NCI-H2081 treated with DMSO at 0.1 percent for 48 hours (cell line): ENCODE data around the gene INMT.

Source experiments
- DNase-seq: peaks from one replicate; lab custom pipeline; 2025; lab: John Stamatoyannopoulos, UW

INMT gene

GRCh38 chr7:30752979-30753378, 1.0 kb downstream of the INMT start:
- DNase-seq, result no peak

DNA sequence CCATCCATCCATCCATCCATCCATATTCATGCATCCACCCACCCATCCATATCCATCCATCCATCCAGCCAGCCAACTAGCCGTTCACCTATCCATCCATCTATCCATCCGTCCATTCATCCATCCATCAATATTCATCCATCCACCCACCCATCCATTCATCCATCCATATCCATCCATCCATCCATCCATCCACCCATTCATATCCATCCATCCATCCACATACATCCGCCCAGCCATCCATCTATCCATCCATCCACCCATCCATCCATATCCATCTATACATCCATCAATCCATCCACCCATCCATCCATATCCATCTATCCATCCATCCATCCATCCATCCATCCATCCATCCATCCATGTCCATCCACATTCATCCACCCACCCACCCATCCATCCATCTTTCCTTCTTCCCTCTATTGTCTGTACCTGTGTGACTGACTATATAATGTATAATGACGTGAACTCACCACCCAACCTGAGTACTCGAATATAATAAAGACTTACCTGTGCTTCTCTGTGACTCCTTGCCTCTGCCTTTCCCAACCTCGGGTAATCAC, 2.5 kb downstream of the INMT start:
- DNase-seq, result no peak

DNA sequence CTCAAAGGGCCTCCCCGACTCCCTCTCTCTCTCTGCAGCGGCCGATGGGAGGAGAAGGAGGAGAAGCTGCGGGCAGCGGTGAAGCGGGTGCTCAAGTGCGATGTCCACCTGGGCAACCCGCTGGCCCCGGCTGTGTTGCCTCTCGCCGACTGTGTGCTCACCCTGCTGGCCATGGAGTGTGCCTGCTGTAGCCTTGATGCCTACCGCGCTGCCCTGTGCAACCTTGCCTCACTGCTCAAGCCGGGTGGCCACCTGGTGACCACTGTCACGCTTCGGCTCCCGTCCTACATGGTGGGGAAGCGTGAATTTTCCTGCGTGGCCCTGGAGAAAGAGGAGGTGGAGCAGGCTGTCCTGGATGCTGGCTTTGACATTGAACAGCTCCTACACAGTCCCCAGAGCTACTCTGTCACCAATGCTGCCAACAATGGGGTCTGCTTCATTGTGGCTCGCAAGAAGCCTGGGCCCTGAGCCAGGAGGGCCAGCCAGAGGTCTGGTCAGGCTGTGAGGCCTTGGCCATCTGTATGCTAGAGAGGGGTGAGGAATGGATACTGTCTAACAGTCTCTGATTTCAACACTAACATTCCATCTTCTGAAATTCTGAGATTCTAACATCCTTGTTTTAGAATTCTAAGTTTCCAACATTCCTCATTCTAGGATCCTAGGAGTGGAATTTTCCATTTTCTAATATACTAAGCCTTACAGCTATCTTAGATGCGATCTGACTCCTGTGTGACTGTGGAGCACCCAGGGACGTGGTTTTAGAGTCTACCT, 3.6 kb downstream of the INMT start:
- no peak for DNase-seq

GRCh38 chr7:30757342-30757692, 5.4 kb downstream of the INMT start:
- DNase-seq, result no peak

GRCh38 chr7:30760514-30761213, 8.7 kb downstream of the INMT start:
- DNase-seq, result no peak

- no peak for DNase-seq
Measured at GRCh38 chr7:30761214-30762156, 9.6 kb downstream of the INMT start.

DNA sequence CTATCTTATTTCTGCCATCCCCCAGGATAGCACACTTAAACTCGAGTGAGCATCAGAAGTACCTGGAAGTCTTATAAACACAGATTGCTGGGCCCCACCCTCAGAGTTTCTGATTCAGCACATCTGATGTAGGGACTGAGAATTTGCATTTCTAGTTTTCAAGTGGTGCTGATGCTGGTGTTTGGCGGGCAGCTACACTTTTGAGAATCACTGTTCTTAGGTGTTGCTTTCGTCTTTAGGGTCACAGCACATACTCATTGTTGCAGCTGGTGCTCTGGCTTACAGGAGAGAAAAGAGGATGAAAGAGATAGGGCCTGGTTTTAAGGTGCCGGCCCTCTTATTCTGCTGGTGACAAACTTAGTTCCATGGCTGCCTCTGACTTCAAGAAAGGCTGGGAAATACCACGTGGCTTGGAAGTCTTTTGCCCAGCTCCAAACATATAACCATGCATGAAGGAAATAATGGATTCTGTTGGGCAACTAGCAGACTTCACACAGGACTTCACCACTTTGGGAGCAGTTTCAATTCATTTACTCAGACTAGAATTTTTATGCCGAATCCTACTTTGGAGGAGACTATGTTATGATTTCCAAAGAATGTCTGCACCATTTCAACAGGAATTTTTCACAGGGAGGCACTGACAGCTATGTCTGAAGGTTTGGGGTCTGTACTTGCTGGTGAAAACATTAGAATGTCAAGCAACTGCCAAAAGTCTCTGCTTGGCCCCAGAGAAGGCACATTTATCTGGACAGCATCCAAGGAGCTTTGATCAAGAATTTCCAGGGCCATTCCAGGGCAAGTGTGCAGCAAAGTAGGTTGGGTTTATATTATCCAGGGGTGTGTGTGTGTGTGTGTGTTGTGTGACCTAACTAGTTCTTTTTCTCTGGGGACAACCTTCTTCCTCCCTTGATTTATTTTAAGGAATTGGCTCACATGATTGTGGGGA, 12.4 kb downstream of the INMT start:
- no peak for DNase-seq

DNA sequence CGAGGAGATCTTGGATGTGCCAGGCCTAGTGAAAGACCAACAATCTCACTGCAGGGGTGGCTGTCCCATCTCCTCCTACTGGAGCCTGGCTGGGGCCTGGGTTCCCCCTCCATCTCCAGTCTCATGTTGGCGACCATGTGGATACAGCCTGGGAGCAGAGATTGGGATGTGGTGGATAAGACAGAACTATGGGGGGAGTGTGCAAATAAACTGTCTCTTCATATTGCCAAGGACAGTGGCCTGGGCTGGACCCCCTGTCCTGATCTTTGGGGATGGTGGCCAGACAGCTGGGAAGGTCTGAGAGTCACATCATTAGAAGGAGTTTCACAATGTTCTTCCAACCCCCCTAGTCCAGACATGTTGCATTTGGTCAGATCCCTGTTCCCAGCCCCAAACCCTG, 13.5 kb downstream of the INMT start:
- no peak for DNase-seq

DNA sequence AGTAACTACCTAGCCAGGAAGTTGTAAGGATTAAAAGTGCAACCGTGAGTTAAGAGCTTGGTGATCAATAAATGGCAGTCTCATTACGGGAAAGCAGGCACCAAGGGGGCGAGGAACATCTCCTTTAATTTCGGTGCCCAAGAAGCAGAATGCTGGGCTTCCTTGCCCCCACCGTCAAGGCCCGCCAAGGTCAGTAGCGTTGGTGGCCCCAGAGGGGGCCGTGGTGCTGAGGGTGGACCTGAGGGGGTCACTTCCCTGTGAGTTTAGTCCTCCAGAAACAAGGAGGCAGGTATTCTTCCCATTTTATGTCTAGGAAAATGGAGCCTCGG, 18.9 kb downstream of the INMT start:
- DNase-seq, result no peak

DNA sequence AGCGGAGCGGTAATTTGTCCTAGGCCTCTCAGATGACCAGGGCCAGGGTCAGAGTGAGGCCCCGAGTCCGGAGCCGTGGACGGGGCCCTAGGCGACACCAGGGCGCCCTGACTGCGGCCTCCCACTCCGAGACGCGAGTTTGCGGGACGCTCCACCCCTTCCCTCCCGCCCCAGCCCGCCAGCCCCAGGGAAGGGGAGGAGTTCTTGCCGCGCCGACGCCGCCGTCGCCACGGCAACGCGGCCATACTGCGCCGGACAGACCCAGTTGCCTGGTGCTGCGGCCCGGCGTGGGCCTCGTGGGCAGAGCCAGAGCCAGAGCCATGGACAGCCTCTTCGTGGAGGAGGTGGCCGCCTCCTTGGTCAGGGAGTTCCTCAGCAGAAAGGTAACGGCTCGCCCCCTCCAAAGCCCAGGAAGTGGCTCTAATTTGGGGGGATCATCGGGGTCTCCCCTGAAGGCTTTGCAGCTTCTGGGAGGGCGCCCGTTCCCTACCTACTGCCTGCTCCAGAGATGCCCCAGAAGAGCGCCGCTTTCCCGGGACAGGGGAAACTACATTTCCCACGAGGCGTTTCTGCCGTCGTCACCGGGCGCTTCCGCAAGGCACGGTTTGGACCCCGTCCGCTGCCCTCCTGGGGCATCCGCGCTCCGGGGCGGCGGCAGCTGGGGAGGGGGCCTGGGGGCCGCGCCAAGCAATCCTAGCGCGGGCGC, 19.4 kb downstream of the INMT start, which contains the start of gene MINDY4:
Gene MINDY4, plus strand, starts transcription at position 244 of the 706 bp plus-strand sequence. Its CDS starts 77 bp downstream, at position 321.
- peak; percentile 36 for DNase-seq

DNA sequence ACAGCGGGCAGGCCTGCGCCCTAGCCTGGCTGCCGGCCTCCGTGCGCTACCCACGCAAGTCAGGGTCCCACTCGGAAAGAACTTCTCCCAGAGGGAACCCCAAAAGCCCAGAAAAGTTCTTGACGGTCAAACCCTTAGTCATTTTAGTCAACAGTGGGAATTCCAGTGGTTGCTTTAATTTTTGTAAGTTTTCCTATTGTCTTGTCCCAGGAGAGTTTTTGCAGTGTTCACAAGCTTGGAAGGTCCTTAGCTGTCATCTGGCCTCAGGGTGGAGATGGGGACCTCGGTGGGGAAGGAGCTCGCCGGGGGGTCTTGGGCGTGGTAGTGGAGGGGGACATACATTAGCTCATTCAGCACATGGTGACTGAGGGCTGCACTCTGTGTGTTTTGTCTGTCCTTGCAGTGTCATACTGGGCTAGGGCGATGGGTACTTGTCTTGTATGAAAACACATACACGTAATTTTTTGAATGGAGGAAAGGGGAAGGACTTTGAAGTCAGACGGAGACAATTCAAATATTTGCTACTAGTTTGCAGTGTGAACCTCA, 20.0 kb downstream of the INMT start:
- no peak for DNase-seq

- DNase-seq, result no peak
Measured at GRCh38 chr7:30772984-30773383, 21.0 kb downstream of the INMT start.

DNA sequence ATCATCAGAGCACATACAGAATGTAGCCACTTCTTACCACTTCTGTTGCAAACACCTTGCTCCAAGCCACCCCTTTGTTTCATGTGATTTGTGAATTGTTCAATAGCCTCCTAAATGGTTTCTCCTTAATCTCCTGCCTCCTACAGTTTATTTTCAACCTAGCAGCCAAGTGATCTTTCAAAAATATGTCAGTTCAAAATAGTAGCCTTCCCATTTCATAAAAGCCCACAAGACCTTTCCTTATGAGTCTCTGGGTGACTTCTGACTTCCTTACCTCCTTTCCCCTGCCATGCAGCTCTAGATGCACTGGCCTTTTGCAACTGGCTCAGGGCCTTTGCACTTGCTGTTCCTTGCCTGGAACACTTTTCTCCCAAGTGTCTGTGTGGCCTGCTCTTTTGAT, 24.1 kb downstream of the INMT start:
- DNase-seq, result no peak

DNA sequence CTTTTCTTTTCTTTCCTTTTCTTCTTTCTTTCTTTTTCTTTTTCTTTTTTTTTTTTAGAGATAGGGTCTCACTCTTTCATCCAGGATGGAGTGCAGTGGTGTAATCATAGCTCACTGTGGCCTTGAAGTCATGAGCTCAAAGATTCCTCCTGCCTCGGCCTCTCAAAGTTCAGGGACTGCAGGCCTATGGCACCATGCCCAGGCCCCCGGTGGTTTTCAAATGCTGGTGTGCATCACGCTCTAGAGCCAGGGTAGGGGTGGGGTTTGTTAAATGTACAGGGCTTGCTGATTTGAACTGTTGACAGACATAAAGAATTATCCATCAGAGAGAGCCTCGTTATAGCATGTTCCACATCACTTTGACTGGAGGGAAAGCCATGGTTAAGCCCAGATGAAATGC, 25.0 kb downstream of the INMT start:
- DNase-seq, result no peak

DNA sequence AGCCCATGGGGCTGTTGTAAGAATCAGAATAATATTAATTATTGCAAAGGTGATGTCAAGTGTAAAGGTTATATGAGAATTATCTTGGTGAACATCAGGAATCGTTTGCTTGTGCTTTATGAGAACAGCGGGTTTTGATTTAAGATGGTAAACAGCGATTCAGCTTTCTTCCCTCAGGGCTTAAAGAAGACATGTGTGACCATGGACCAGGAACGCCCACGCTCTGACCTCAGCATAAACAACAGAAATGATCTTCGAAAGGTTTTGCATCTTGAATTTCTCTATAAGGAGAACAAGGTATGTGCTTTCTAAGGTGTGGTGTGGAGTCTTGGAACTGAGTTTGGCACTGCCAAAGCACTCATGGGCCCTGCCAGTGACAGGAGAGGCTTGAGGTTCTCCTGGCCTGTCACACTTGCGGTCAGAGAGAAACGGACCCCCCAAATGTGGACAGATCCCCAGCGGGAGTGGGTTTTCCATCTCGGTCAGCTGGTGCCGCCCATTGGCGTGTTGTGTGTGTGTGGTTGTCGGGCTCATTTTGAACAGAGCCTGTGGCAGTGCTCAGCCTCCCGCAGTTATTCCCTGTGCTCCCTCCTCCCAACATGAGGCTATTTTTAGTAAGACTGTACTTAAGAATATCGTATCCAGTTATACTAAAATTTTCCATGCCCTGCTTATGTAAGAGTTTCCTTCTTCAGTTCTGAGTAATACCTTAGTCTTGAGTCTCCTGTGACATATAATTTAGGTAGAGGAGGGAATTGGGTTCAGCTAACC, 26.5 kb downstream of the INMT start:
- no peak for DNase-seq

DNA sequence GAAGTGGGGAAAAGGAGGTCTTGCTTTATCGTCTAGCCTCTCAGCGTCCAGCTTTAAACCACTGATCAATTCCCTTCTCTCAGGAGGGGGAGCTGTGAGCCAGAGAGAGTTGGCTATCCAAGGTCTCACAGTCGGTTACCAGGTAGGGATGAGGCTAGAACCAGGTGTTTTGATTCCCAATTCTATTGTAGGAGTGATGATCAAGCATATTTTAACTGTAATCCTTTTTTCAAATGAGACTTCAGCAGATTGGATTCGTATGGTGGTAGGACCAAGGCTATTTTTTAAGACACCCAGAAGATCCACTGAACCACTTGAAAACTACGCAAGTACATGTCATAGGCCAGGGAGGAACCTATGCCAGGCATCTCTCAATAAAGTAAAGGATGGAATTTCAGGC, 27.6 kb downstream of the INMT start:
- no peak for DNase-seq

- DNase-seq, result no peak
Measured at GRCh38 chr7:30780941-30781340, 29.0 kb downstream of the INMT start.

DNA sequence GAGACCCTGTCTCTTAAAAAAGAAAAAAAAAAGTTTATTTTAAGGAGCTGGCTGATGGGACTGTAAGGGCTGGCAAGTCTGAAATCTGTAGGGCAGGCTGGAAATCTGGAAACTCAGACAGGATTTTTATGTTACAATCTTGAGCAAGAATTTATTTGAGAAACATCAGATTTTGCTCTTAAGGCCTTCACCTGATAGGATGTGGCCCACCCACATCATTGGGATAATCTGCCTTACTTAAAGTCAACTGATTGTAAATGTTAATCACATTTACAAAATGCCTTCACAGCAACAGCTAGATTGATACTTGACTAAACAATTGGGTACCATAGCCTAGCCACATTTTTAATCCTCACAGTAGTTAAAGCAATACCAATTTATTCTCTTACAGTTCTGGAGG, 30.8 kb downstream of the INMT start:
- no peak for DNase-seq

GRCh38 chr7:30785786-30786185, 33.9 kb downstream of the INMT start:
- DNase-seq, result no peak

- DNase-seq, result no peak
Measured at GRCh38 chr7:30787486-30787885, 35.6 kb downstream of the INMT start.
